Measurements from ENCODE around the gene SLC7A7.
"Not testable (repeated sequence)": the region's sequence is repeated elsewhere in the genome, so short reads cannot be mapped to it uniquely, and the experiment has no call there.

The SLC7A7 gene

DNA sequence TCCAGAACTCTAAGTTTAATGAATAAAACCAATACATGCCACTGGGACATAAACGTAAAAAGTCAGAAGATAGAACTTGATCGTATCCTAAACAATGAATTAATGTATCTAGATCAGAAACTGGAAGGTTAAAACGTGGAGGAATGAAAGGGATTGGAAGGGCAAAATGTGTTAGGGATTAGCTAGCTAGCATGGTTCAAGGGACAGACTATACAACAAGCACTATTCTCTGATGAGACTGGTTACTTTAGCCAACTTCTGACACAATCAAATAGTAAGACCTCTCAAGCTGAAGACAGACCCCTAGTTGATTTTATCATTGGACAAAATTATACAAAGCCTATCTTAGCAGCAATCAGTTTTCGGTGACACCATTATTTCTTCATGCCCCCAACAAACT, 67.5 kb downstream of the SLC7A7 start:
- DNase-seq, result no peak

DNA sequence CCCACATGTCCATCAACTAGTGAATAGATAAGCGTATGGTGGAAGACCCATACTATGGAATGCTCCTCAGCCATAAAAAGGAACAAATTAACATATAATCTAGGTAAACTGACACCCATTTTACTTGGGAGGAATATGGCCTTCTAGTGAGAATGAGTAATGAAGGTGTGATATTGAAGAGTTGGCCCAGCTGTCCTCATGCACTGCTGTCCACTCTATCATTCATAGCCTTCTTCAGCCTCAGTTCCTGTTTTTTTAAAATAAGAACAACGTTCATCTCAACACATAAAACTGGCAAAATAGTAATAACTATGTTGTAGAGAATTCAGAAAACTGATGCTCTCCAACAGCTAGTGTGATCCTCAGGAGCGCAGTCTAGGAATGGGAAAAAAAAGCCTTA, 75.2 kb downstream of the SLC7A7 start:
- no peak for DNase-seq

DNA sequence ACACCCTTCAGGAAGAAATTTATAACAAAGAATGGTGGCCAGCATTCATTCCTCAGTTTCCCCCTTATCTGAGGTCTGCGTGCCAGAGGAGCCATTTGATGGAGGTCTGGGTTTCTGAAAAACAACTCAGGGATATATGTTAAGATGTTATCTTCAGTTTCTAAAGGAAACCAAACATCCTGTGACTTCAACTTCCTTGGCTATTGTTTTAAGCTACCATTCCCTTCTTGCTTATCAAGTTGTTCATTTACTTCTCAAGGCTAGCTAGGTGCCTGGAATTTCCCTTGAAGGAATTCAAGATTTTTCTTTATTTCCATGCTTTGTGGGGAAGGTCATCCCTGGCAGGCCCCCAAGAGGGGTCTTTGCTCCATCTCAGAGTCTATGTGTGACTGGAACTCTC, 75.8 kb downstream of the SLC7A7 start:
- no peak for DNase-seq

DNA sequence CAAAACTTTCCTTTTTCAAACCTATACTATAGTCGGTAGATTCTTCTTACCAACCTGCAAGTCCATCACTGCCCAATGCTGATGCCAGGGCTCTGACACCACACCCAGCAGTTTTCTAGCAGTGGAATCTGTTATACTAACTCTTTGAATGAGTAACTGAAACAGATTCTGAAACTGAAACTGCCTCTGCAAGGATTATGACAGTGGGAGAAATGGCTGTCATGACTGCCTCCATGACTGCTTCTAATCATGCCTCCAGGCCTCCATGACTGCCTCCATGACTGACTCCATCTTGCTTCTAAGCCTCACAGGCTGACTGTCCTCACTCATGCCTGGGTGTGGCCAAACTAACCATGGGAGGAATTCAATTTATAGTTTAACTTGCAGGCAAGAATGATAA, 78.2 kb downstream of the SLC7A7 start:
- no peak for DNase-seq

DNA sequence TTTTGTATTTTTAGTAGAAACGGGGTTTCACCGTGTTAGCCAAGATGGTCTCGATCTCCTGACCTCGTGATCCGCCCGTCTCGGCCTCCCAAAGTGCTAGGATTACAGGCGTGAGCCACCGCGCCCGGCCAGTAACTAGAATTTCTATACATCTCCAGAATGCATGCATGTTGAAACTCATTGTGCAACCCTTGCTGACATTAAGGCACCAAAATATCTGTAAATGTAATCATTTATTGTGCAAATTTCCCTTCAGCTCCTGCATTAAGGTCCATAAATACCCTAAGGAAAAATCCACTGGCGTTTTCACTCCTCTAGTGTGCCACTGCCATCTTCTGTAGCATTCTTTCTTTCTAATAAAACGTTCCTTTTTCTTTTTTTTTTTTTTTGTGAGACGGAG, 78.9 kb downstream of the SLC7A7 start:
- DNase-seq, result not testable (repeated sequence)

DNA sequence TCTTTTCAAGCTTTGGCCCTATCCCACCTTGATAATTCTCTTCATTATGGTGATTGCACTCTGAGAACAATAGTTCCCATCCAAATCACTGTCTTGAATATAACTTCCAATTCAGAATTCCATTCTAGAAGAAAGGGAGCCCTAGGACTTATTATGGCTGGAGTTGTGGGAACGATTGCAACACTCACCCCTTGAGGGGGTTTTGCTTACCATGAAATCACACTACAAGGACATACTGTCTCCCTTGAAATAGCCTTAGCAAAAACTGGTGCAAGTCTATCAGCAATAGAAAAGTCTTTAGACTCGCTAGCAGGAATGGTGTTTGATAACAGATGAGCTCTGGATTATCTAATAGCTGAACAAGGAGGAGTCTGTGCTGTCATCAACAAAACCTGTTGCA, 80.1 kb downstream of the SLC7A7 start:
- DNase-seq, result no peak

DNA sequence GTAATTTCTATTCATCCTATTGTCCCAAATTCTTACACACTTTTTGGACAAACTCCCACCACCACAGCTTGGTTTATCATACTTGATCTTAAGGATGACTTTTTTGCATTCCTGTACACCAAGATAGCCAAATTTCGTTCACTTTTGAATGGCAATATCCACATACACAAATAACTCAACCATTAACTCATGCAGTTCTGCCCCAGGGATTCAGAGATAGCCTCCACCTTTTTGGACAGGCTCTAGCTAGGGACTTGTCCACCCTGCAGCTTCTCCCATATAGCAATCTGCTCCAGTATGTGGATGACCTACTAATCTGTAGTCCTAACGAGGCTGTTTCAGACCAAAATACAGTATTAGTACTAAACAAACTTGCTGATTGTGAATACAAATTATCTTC, 81.4 kb downstream of the SLC7A7 start:
- no peak for DNase-seq

DNA sequence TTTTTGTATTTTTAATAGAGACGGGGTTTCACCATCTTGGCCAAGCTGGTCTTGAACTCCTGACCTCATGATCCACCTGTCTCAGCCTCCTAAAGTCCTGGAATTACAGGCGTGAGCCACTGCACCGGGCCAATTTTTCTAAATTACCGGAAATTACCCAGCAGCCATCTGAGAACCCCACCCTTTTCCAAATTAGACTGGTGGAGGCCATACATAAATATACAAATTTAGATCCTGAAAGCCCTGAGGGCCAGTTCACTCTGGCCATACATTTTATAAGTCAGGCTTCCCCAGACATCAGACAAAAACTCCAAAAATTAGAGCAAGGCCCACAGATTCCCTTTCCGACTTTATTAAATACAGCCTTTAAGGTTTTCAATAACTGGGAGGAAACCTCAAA, 83.2 kb downstream of the SLC7A7 start:
- DNase-seq, result not testable (repeated sequence)

DNA sequence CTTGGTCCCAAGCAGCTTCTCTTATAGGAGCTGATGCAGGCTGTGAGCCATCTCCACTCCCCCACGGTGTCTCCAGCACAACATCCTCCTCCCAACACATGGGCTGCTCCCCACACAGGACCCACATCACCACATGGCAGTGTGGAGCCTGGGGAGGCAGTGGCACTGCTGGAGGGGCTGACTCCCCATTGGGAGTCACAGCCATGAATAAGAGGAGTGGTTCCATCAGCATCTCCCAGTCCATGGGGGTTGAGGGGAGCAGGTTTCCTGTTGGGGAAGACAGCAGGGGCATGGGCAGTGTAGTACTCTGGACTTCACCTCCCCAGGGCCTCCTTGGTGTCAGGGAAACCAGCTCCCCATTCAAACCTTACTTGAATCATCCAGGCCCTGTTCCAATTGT, 89.2 kb downstream of the SLC7A7 start:
- DNase-seq, result no peak

DNA sequence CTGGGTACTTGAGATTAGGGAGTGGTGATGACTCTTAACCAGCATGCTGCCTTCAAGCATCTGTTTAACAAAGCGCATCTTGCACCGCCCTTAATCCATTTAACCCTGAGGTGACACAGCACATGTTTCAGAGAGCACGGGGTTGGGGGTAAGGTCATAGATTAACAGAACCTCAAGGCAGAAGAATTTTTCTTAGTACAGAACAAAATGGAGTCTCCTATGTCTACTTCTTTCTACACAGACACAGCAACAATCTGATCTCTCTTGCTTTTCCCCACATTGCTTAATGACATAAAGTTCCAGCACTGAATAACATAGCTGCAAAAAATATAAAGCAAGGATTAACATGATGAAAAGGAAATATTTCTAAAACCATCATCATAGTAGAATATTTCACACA, 89.9 kb downstream of the SLC7A7 start:
- not testable (repeated sequence) for DNase-seq

DNA sequence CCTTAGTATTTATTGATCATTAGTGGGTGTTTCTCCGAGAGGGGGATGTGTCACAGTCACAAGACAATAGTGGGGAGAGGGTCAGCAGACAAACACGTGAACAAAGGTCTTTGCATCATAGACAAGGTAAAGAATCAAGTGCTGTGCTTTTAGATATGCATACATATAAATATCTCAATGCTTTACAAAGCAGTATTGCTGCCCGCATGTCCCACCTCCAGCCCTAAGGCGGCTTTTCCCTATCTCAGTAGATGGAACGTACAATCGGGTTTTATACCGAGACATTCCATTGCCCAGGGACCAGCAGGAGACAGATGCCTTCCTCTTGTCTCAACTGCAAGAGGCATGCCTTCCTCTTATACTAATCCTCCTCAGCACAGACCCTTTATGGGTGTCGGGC, 90.4 kb downstream of the SLC7A7 start:
- not testable (repeated sequence) for DNase-seq

DNA sequence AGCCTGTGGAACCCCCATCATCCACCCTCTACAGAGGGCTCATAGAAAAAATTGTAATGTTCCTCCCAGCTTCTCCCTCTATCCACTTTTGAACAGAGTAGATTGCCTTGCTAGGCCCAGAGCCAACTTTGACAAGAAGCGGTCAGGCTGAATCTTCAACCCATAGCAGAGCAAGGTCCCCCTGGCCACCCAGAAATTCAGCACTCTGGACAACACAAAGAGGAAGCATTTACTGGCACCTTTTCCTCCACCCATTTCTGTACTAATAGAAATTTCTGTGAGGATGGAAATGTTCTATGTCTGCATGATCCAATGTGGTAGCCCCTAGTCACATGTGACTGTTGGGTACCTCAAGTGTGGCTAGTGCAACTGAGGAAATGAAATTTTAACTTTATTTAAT, 91.4 kb downstream of the SLC7A7 start:
- DNase-seq, result no peak

Measured in NCI-H1436 treated with DMSO at 0.1 percent for 48 hours (cell line).